SK-N-SH treated with all-trans-retinoic acid at 6 μM for 48 hours (cell line): ENCODE results near the gene CCDC69.
"Not testable (repeated sequence)": the region's sequence is repeated elsewhere in the genome, so short reads cannot be mapped to it uniquely, and the experiment has no call there.

Experiments
- ATAC-seq: fragments of 200-7000 bp; cut with Tn5 transposase; 3 replicates; pipeline ENCODE4 v1.9.1; 2020; ENCODE audit warnings: mild to moderate bottlenecking, moderate library complexity
- ARNTL ChIP-seq: fragments of 450-650 bp; formaldehyde crosslinking; IDR thresholded peaks from 2 replicates; pipeline ENCODE4 v1.5.0; 2020; ENCODE audit warnings: low read depth, mild to moderate bottlenecking, moderate library complexity, borderline replicate concordance
- BACH2 ChIP-seq: fragments of 250-450 bp; sonication (Bioruptor Pico); IDR thresholded peaks from 2 replicates; pipeline ENCODE4 v1.9.0; 2021; ENCODE audit warnings: mild to moderate bottlenecking, borderline replicate concordance
- CSDC2 ChIP-seq: fragments of 250-450 bp; sonication (Bioruptor Pico); IDR thresholded peaks from 2 replicates; pipeline ENCODE4 v1.5.0; 2020; ENCODE audit warnings: mild to moderate bottlenecking, moderate library complexity
- ESRRG ChIP-seq: fragments of 250-450 bp; sonication (Bioruptor Pico); IDR thresholded peaks from 2 replicates; pipeline ENCODE4 v1.6.1; 2021; ENCODE audit warnings: mild to moderate bottlenecking
- GLIS3 ChIP-seq: fragments of 250-450 bp; sonication (Bioruptor Pico); IDR thresholded peaks from 2 replicates; pipeline ENCODE4 v1.5.0; 2020; ENCODE audit warnings: mild to moderate bottlenecking, moderate library complexity
- ISL1 ChIP-seq: fragments of 250-450 bp; sonication (Bioruptor Pico); IDR thresholded peaks from 2 replicates; pipeline ENCODE4 v2.1.2; 2022; ENCODE audit warnings: mild to moderate bottlenecking, moderate library complexity
- OSR1 ChIP-seq: fragments of 250-450 bp; sonication (Bioruptor Pico); IDR thresholded peaks from 2 replicates; pipeline ENCODE4 v1.8.0; 2022; ENCODE audit warnings: moderate library complexity, mild to moderate bottlenecking, inconsistent platforms
- RARB ChIP-seq: fragments of 250-450 bp; sonication (Bioruptor Pico); IDR thresholded peaks from 2 replicates; pipeline ENCODE4 v1.8.0; 2021; ENCODE audit warnings: mild to moderate bottlenecking, moderate library complexity
- SNAI2 ChIP-seq: fragments of 250-450 bp; sonication (Bioruptor Pico); IDR thresholded peaks from 2 replicates; pipeline ENCODE4 v1.5.0; 2020; ENCODE audit warnings: mild to moderate bottlenecking, moderate library complexity
- TCF4 ChIP-seq: fragments of 250-450 bp; sonication (Bioruptor Pico); IDR thresholded peaks from 2 replicates; pipeline ENCODE4 v1.8.0; 2021; ENCODE audit warnings: mild to moderate bottlenecking, moderate library complexity, borderline replicate concordance
- ZC3H10 ChIP-seq: fragments of 250-450 bp; sonication (Bioruptor Pico); IDR thresholded peaks from 2 replicates; pipeline ENCODE4 v1.5.1; 2021; ENCODE audit warnings: mild to moderate bottlenecking, moderate library complexity
- ZFP3 ChIP-seq: fragments of 250-450 bp; sonication (Bioruptor Pico); IDR thresholded peaks from 2 replicates; pipeline ENCODE4 v1.5.0; 2020; ENCODE audit warnings: mild to moderate bottlenecking, moderate library complexity
- ZFP30 ChIP-seq: fragments of 450-650 bp; formaldehyde crosslinking; IDR thresholded peaks from 2 replicates; pipeline ENCODE4 v1.5.0; 2022; ENCODE audit warnings: mild to moderate bottlenecking, moderate library complexity
- ZNF565 ChIP-seq: fragments of 450-650 bp; formaldehyde crosslinking; conservative IDR thresholded peaks from 2 replicates; pipeline ENCODE4 v1.5.0; 2020; ENCODE audit warnings: low read depth, mild to moderate bottlenecking, moderate library complexity
- ZNF70 ChIP-seq: fragments of 450-650 bp; formaldehyde crosslinking; IDR thresholded peaks from 2 replicates; pipeline ENCODE4 v1.5.0; 2020; ENCODE audit warnings: mild to moderate bottlenecking, moderate library complexity
- ZNF8 ChIP-seq: fragments of 450-650 bp; formaldehyde crosslinking; IDR thresholded peaks from 2 replicates; pipeline ENCODE4 v1.5.0; 2020; ENCODE audit warnings: mild to moderate bottlenecking, moderate library complexity
- TF ChIP-seq, protein P1 (sequence below): fragments of 250-450 bp; sonication (Bioruptor Pico); IDR thresholded peaks from 2 replicates; pipeline ENCODE4 v1.5.1; 2020; ENCODE audit warnings: low read depth, mild to moderate bottlenecking, moderate library complexity
- TF ChIP-seq, protein P2 (sequence below): fragments of 250-450 bp; sonication (Bioruptor Pico); IDR thresholded peaks from 2 replicates; pipeline ENCODE4 v1.8.0; 2021; ENCODE audit warnings: low read depth, mild to moderate bottlenecking, moderate library complexity, borderline replicate concordance
- TF ChIP-seq, protein P3 (sequence below): fragments of 250-450 bp; sonication (Bioruptor Pico); IDR thresholded peaks from 2 replicates; pipeline ENCODE4 v1.5.1; 2021; ENCODE audit warnings: mild to moderate bottlenecking, moderate library complexity
- TF ChIP-seq, protein P4 (sequence below): fragments of 250-450 bp; sonication (Bioruptor Pico); IDR thresholded peaks from 2 replicates; pipeline ENCODE4 v1.8.0; 2020; ENCODE audit warnings: mild to moderate bottlenecking, moderate library complexity, borderline replicate concordance
- TF ChIP-seq, protein P5 (sequence below): fragments of 250-450 bp; sonication (Bioruptor Pico); IDR thresholded peaks from 2 replicates; pipeline ENCODE4 v1.5.0; 2020; ENCODE audit warnings: mild to moderate bottlenecking, moderate library complexity

The CCDC69 gene

DNA sequence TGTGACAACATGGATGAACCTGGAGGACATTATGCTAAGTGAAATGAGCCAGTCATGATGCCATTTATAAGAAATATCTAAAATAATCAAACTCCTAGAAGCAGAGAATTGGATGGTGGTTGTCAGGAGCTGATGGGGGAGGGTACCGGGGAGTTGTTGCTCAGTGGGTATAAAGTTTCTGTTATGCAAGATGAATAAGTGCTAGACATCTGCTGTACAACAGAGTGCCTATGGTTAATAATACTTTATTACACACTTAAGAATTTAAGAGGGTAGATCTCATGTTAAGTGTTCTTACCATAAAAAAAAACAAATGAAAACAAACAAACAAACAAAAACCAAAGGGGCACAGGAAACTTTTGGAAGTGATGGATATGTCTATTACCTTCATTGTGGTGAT, 13.0 kb upstream of the CCDC69 start:
- no peak for ATAC-seq
- TF ChIP-seq ESRRG (CRISPR knock-in tag), result no peak
- no peak for TF ChIP-seq ISL1 (CRISPR knock-in tag)
- TF ChIP-seq, protein P1, sequence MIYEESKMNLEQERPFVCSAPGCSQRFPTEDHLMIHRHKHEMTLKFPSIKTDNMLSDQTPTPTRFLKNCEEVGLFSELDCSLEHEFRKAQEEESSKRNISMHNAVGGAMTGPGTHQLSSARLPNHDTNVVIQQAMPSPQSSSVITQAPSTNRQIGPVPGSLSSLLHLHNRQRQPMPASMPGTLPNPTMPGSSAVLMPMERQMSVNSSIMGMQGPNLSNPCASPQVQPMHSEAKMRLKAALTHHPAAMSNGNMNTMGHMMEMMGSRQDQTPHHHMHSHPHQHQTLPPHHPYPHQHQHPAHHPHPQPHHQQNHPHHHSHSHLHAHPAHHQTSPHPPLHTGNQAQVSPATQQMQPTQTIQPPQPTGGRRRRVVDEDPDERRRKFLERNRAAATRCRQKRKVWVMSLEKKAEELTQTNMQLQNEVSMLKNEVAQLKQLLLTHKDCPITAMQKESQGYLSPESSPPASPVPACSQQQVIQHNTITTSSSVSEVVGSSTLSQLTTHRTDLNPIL (CRISPR knock-in tag), result no peak
- TF ChIP-seq ZC3H10 (CRISPR knock-in tag), result no peak
- no peak for TF ChIP-seq TCF4 (CRISPR knock-in tag)
- TF ChIP-seq SNAI2, result no peak
- TF ChIP-seq ZFP30 (CRISPR knock-in tag), result no peak
- no peak for TF ChIP-seq GLIS3 (CRISPR knock-in tag)
- no peak for TF ChIP-seq OSR1 (CRISPR knock-in tag)
- TF ChIP-seq ZNF565, result no peak
- TF ChIP-seq, protein P2, sequence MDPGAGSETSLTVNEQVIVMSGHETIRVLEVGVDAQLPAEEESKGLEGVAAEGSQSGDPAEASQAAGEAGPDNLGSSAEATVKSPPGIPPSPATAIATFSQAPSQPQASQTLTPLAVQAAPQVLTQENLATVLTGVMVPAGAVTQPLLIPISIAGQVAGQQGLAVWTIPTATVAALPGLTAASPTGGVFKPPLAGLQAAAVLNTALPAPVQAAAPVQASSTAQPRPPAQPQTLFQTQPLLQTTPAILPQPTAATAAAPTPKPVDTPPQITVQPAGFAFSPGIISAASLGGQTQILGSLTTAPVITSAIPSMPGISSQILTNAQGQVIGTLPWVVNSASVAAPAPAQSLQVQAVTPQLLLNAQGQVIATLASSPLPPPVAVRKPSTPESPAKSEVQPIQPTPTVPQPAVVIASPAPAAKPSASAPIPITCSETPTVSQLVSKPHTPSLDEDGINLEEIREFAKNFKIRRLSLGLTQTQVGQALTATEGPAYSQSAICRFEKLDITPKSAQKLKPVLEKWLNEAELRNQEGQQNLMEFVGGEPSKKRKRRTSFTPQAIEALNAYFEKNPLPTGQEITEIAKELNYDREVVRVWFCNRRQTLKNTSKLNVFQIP, result no peak

DNA sequence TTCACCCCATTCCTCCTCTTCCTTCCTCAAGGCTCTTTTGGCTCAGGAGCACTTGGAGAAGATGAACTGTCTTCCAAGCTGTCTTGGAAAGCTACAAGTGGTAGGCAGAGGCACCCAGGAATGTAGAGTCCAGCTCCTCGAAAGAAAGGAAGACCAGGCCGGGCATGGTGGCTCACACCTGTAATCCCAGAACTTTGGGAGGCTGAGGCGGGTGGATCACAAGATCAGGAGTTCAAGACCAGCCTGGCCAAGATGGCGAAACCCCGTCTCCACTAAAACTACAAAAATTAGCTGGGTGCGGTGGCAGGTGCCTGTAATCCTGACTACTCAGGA, 11.3 kb upstream of the CCDC69 start:
- ATAC-seq, result not testable (repeated sequence)

DNA sequence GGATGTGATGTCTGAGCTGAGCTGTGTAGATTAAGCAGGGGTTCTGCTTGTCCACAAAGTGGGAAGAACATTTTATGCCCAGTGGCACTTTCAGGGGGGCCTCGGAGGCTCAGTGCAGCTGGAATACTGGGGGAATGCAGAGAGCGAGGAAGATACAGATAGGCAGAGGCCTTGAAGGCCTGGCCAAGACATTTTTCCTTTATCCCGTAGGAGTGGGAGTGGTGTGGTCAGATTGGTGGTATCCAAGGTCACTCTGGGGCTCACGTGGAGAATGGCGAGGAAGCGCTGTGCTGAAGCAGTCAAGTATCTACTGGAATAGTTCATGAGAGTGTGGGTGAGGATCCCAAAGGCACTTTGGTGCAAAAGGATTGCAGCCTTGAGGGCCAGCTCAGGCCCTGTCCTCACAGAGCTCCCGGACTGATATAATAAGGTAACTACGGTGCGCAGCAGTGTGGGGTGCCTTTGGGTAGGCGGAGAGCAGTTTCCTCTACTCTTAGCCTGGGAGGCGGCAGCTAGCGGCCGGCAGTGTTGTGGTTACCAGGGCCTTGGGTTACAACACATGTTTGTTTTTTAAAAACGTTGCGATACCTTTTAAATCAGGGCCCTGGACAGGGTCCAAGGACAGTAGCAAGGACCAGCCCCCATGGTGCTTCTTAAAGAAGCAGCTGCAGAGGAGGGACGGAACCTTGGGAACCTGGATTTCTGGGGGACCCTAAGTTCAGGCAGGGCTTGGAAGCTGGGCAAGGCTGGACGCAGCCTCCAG, 10.8 kb upstream of the CCDC69 start:
- TF ChIP-seq ESRRG (CRISPR knock-in tag), result no peak
- TF ChIP-seq, protein P1 (CRISPR knock-in tag), result no peak
- TF ChIP-seq ISL1 (CRISPR knock-in tag), result no peak
- TF ChIP-seq OSR1 (CRISPR knock-in tag), result no peak
- TF ChIP-seq, protein P3, sequence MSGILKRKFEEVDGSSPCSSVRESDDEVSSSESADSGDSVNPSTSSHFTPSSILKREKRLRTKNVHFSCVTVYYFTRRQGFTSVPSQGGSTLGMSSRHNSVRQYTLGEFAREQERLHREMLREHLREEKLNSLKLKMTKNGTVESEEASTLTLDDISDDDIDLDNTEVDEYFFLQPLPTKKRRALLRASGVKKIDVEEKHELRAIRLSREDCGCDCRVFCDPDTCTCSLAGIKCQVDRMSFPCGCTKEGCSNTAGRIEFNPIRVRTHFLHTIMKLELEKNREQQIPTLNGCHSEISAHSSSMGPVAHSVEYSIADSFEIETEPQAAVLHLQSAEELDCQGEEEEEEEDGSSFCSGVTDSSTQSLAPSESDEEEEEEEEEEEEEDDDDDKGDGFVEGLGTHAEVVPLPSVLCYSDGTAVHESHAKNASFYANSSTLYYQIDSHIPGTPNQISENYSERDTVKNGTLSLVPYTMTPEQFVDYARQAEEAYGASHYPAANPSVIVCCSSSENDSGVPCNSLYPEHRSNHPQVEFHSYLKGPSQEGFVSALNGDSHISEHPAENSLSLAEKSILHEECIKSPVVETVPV (CRISPR knock-in tag), result no peak
- no peak for TF ChIP-seq ZNF565
- no peak for TF ChIP-seq ZNF8 (CRISPR knock-in tag)
- TF ChIP-seq ZFP30 (CRISPR knock-in tag), result no peak
- ATAC-seq, result no peak

DNA sequence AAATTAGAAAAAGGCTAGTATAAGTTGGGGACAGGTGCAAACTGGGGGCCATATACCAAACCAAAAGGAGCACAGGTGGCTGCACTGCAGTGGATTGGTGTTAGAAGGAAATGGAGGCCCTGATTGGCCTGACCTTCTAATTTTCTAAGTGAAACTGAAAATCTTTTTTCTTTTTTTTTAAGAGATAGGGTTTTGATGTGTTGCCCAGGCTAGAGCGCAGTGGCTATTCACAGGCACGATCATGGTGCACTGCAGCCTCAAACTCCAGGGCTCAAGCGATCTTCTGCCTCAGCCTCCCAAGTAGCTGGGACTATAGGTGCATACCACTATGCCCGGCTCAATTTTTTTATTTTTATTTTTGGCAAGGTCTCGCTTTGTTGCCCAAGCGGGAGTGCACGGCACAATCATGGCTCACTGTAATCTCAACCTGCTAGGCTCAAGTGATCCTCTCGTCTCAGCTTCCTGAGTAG, 9.8 kb upstream of the CCDC69 start:
- no peak for ATAC-seq
- TF ChIP-seq, protein P4, sequence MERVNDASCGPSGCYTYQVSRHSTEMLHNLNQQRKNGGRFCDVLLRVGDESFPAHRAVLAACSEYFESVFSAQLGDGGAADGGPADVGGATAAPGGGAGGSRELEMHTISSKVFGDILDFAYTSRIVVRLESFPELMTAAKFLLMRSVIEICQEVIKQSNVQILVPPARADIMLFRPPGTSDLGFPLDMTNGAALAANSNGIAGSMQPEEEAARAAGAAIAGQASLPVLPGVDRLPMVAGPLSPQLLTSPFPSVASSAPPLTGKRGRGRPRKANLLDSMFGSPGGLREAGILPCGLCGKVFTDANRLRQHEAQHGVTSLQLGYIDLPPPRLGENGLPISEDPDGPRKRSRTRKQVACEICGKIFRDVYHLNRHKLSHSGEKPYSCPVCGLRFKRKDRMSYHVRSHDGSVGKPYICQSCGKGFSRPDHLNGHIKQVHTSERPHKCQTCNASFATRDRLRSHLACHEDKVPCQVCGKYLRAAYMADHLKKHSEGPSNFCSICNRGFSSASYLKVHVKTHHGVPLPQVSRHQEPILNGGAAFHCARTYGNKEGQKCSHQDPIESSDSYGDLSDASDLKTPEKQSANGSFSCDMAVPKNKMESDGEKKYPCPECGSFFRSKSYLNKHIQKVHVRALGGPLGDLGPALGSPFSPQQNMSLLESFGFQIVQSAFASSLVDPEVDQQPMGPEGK (CRISPR knock-in tag), result no peak
- TF ChIP-seq, protein P2, result no peak
- TF ChIP-seq TCF4 (CRISPR knock-in tag) (no peak), RARB (CRISPR knock-in tag) (no peak), ZC3H10 (CRISPR knock-in tag) (no peak), GLIS3 (CRISPR knock-in tag) (no peak), ZNF70 (CRISPR knock-in tag) (no peak), ESRRG (CRISPR knock-in tag) (no peak), ZNF8 (CRISPR knock-in tag) (no peak), BACH2 (CRISPR knock-in tag) (no peak), SNAI2 (no peak), ZFP3 (CRISPR knock-in tag) (no peak), ARNTL (CRISPR knock-in tag) (no peak), CSDC2 (no peak), ZFP30 (CRISPR knock-in tag) (no peak)
- TF ChIP-seq, protein P1 (CRISPR knock-in tag), result no peak
- TF ChIP-seq, protein P5, sequence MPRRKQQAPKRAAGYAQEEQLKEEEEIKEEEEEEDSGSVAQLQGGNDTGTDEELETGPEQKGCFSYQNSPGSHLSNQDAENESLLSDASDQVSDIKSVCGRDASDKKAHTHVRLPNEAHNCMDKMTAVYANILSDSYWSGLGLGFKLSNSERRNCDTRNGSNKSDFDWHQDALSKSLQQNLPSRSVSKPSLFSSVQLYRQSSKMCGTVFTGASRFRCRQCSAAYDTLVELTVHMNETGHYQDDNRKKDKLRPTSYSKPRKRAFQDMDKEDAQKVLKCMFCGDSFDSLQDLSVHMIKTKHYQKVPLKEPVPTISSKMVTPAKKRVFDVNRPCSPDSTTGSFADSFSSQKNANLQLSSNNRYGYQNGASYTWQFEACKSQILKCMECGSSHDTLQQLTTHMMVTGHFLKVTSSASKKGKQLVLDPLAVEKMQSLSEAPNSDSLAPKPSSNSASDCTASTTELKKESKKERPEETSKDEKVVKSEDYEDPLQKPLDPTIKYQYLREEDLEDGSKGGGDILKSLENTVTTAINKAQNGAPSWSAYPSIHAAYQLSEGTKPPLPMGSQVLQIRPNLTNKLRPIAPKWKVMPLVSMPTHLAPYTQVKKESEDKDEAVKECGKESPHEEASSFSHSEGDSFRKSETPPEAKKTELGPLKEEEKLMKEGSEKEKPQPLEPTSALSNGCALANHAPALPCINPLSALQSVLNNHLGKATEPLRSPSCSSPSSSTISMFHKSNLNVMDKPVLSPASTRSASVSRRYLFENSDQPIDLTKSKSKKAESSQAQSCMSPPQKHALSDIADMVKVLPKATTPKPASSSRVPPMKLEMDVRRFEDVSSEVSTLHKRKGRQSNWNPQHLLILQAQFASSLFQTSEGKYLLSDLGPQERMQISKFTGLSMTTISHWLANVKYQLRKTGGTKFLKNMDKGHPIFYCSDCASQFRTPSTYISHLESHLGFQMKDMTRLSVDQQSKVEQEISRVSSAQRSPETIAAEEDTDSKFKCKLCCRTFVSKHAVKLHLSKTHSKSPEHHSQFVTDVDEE (CRISPR knock-in tag), result no peak
